ENCODE results near the gene MEIS1.

MEIS1 gene

GRCh38 chr2:66580166-66581049 is 145.5 kb downstream of the MEIS1 start:
- ChIA-PET POLR2A (interaction anchor here (0.7 kb wide), 1 partner anchor 230 kb away, joined by 4 read pairs; no protein-coding TSS in a partner anchor), CTCF (interaction anchor here (0.6 to 2.3 kb wide), 6 partner anchors 9 to 1070 kb away, joined by 3 to 9 read pairs (median 4); no protein-coding TSS in a partner anchor)
- H3K9me3 ChIP-seq (ENCODE audit: control insufficient read depth, insufficient read depth, low read depth, low read length): no peaks in the 10 kb centered on the region
- H3K36me3 ChIP-seq (ENCODE audit: control insufficient read depth in 2 of 2, insufficient read depth in 1 of 2, low read length in 2 of 2): no peaks in the 10 kb centered on the region
- TF ChIP-seq ZNF146 (tag by site-specific recombination; IDR thresholded peaks at IDR 0.05) (no peak), ZNF280D (tag by site-specific recombination; IDR thresholded peaks at IDR 0.05) (no peak), PRDM2 (tag by site-specific recombination; IDR thresholded peaks at IDR 0.05; ENCODE audit: borderline replicate concordance) (no peak), ZNF514 (tag by site-specific recombination; IDR thresholded peaks at IDR 0.05) (no peak), PRDM1 (tag by site-specific recombination; IDR thresholded peaks at IDR 0.05) (peak; percentile 85), ZNF148 (tag by site-specific recombination; IDR thresholded peaks at IDR 0.05; ENCODE audit: borderline replicate concordance) (no peak), KLF1 (tag by site-specific recombination; IDR thresholded peaks at IDR 0.05) (no peak), ZNF580 (tag by site-specific recombination; IDR thresholded peaks at IDR 0.05) (no peak), ZNF426 (tag by site-specific recombination; IDR thresholded peaks at IDR 0.05) (no peak), ZNF621 (tag by site-specific recombination; IDR thresholded peaks at IDR 0.05) (no peak), ZNF398 (tag by site-specific recombination; IDR thresholded peaks at IDR 0.05) (no peak), ZNF341 (tag by site-specific recombination; IDR thresholded peaks at IDR 0.05; ENCODE audit: low read depth) (no peak), ZNF140 (tag by site-specific recombination; IDR thresholded peaks at IDR 0.05) (no peak), PRDM6 (tag by site-specific recombination; IDR thresholded peaks at IDR 0.05) (0 out of 2 replicates have a peak, but pooled peaks have one; percentile 16), ZNF785 (tag by site-specific recombination; IDR thresholded peaks at IDR 0.05) (no peak)
- peak overlapping the region; percentile 41 for H3K4me3 ChIP-seq (ENCODE audit: low read depth, low read length)
- peak overlapping the region; percentile 64; the same call in 1 of the 2 replicates for H3K27ac ChIP-seq (ENCODE audit: extremely low read depth, low read depth, low read length)
- peaks cover 2% of the 10 kb centered on the region; the same call in 1 of the 2 replicates for H3K4me1 ChIP-seq (ENCODE audit: control insufficient read depth, insufficient read depth, low read length)

Measured in HEK293 (cell line).